SH-SY5Y (cell line): ENCODE data around the gene BCKDHA.

Experiments
- GATA2 ChIP-seq: IDR thresholded peaks from 2 replicates; pipeline ENCODE4 v1.6.1; 2011; ENCODE audit warnings: mild to moderate bottlenecking, low read depth, low read length
- GATA3 ChIP-seq: IDR thresholded peaks from 2 replicates; pipeline ENCODE4 v1.6.1; 2011; ENCODE audit warnings: low read depth, mild to moderate bottlenecking, low read length, moderate library complexity

DNA sequence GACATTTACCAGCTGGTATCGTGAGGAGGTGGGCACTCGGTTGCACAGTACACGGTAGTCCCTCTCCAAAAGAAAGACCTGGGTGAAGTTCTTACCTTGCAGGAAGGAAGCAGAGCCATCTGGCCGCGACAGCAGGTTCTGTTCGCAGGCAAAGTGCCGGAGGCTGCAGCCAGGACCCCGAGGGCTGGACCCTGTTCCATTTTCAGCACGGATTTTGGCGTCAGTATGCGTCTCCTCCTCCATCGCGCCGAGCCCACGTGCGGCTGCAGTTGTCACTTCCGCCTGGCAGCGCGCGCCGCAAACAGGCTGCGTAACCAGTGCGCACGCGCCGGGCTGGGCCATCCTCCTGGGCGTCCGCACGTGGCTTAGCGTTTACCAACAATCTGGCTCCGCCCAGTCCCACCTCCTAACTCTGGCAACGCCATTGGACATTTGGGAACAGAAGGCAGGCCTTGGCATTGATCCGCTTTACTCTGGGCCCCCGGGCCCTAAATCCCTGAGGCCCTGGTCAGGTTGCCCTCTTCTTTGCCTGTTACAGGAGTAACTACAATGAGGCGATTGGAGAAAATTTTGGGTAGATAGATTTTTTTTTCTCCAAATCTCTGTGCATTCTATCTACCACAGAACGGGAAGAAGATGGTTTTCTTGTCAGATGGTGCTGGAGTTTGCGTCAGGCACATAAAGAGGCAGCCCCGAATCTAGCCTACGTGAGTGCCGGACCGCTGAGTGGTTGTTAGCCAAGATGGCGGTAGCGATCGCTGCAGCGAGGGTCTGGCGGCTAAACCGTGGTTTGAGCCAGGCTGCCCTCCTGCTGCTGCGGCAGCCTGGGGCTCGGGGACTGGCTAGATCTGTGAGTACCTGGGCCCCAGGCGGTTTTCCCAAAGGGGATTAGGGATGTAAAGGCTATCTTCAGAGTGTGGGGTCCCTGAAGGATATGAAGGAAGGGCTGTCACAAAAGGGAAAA lies at the start of gene BCKDHA, which contains the start of gene EXOSC5:
- TF ChIP-seq GATA2 (no peak; the same call in 1 of the 2 replicates), GATA3 (no peak)
